GM12878 (cell line): ENCODE measurements around the gene TTC22.

Source experiments
- JUND ChIP-seq: IDR thresholded peaks from 2 replicates; pipeline ENCODE4 v1.6.1; 2012; ENCODE audit warnings: low read depth, mild to moderate bottlenecking, low read length, improper control_type of control experiment, moderate library complexity
- MTA3 ChIP-seq: IDR thresholded peaks from 2 replicates; pipeline ENCODE4 v1.6.1; 2012; ENCODE audit warnings: low read length, inconsistent platforms, borderline replicate concordance
- TF ChIP-seq, protein P1 (sequence below): IDR thresholded peaks from 2 replicates; pipeline ENCODE4 v1.6.1; 2011; ENCODE audit warnings: borderline replicate concordance, low read depth, mild to moderate bottlenecking, moderate library complexity, low read length; ENCODE audit not compliant: insufficient read depth, poor library complexity, severe bottlenecking

DNA sequence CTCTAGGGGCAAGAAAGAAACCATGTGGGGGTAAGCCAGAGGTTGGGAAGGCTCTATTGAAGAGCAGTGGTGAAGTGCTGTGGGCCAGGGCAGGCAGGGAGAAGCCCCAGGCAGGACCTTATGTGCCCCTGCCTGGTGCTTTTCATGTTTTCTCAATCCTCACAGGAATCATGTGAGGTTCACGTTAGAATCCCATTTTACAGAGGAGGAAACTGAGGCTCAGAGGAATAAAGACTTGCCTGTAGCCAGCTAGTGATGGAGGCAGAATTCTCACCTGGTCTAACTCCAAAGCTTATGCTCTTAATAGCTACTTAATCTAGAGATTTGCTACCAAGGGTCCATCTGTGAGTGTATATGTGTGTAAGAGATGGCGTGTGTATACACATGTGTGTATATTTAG lies 4.2 kb downstream of the TTC22 start:
- TF ChIP-seq, protein P1, sequence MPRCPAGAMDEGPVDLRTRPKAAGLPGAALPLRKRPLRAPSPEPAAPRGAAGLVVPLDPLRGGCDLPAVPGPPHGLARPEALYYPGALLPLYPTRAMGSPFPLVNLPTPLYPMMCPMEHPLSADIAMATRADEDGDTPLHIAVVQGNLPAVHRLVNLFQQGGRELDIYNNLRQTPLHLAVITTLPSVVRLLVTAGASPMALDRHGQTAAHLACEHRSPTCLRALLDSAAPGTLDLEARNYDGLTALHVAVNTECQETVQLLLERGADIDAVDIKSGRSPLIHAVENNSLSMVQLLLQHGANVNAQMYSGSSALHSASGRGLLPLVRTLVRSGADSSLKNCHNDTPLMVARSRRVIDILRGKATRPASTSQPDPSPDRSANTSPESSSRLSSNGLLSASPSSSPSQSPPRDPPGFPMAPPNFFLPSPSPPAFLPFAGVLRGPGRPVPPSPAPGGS, result no peak
- TF ChIP-seq JUND, result no peak
- TF ChIP-seq MTA3, result no peak
